ENCODE data around the gene TGFBR3. TPM values are rescaled to one million over a fixed set of nuclear protein-coding genes. Genes with fewer than 3 reads are reported as not detected.

The TGFBR3 gene
- total and polyA plus RNA-seq, 2 of the 13 experiments (the other 11 are each of a cell fraction or from before 2014, with no cell fraction given) = 76.5 to 195 TPM

DNA sequence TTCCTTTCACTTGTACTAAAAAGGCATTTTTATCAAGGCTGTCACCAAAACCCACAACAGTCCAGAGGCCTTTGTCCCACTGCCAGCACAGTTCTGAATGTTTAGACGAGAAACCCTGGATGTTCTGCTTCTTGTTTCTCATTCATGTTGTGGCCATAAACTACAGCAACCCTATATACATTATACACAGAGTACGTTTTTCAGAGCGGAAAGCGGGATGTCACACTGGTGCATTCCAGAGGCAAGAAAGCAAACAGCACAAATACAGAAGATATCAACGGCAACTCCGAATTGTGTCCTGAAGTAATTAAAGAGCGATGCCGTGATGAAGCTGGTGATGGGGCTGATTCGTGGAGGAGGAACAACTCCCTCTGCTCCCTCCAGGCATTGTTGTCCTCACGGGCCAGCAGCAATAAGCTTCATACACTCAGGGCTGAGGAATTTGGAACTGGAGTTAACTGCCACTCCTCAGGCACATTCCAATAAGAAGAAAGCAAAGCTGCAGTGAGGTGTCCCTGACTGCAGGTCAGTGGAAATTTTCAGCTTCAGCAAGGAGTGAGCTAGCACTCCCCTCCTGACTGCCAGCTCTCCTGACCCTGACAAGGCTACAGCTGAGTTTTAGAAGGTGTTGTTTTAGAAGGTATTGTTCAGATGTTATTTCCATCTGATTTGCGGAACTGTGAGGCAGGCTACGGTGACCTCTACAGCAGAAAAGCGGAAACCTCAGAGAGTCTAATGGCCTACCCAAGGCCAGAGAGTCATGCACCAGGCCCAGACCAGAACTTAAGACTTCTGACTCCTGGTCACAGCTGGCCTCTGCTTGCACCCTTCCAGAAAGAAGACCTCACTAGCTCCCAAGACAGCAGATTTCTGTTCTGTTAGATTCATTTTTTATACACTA, 149.0 kb downstream of the TGFBR3 start (continued):
- TF ChIP-seq TBL1XR1 (IDR thresholded peaks at IDR 0.05; ENCODE audit: borderline replicate concordance, low read length, partially characterized antibody) (peak; percentile 33), ZNF20 (CRISPR knock-in tag; IDR thresholded peaks at IDR 0.05) (no peak), BORCS8-MEF2B (CRISPR knock-in tag; IDR thresholded peaks at IDR 0.05) (0 out of 2 replicates have a peak, but pooled peaks have one; percentile 42), ASH2L (IDR thresholded peaks at IDR 0.05; ENCODE audit: insufficient read length, low read depth, low read length) (peak; percentile 44), ZNF891 (CRISPR knock-in tag; IDR thresholded peaks at IDR 0.05) (no peak), IRF2 (CRISPR knock-in tag; IDR thresholded peaks at IDR 0.05) (no peak), AGO2 (optimal IDR thresholded peaks at IDR 0.05; ENCODE audit: low read depth, low read length) (no peak), ATAD3A (CRISPR knock-in tag; IDR thresholded peaks at IDR 0.05) (no peak), DR1 (CRISPR knock-in tag; IDR thresholded peaks at IDR 0.05) (no peak), TCF12 (IDR thresholded peaks at IDR 0.05) (no peak), TCF12 (CRISPR knock-in tag; IDR thresholded peaks at IDR 0.05) (no peak), NCOA5 (CRISPR knock-in tag; IDR thresholded peaks at IDR 0.05) (no peak), NFKB2 (CRISPR knock-in tag; IDR thresholded peaks at IDR 0.05; ENCODE audit: borderline replicate concordance) (no peak), DRAP1 (CRISPR knock-in tag; IDR thresholded peaks at IDR 0.05) (no peak), THRA (CRISPR knock-in tag; IDR thresholded peaks at IDR 0.05; ENCODE audit: borderline replicate concordance) (no peak), ZNF598 (CRISPR knock-in tag; IDR thresholded peaks at IDR 0.05; ENCODE audit: borderline replicate concordance) (no peak), DDIT3 (CRISPR knock-in tag; IDR thresholded peaks at IDR 0.05) (no peak), ZNF556 (CRISPR knock-in tag; IDR thresholded peaks at IDR 0.05; ENCODE audit: borderline replicate concordance) (no peak), ZNF256 (CRISPR knock-in tag; conservative IDR thresholded peaks at IDR 0.05) (no peak), ZNF44 (CRISPR knock-in tag; IDR thresholded peaks at IDR 0.05) (no peak), ZBTB49 (CRISPR knock-in tag; IDR thresholded peaks at IDR 0.05; ENCODE audit: borderline replicate concordance) (no peak)
- TF ChIP-seq, protein P1, sequence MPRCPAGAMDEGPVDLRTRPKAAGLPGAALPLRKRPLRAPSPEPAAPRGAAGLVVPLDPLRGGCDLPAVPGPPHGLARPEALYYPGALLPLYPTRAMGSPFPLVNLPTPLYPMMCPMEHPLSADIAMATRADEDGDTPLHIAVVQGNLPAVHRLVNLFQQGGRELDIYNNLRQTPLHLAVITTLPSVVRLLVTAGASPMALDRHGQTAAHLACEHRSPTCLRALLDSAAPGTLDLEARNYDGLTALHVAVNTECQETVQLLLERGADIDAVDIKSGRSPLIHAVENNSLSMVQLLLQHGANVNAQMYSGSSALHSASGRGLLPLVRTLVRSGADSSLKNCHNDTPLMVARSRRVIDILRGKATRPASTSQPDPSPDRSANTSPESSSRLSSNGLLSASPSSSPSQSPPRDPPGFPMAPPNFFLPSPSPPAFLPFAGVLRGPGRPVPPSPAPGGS (CRISPR knock-in tag; IDR thresholded peaks at IDR 0.05) = no peak
